ENCODE data around the gene RGL3.

GRCh38 chr19:11435057-11435832 lies 16.1 kb upstream of the RGL3 start, which contains the start of the genes ODAD3 and PRKCSH:
- TF ChIP-seq POLR2A (IDR thresholded peaks at IDR 0.05; ENCODE audit: low read depth, low read length) (peak; percentile 81), POLR2AphosphoS5 (IDR thresholded peaks at IDR 0.05; ENCODE audit: low read depth, low read length) (peak; percentile 84), TAF1 (IDR thresholded peaks at IDR 0.05; ENCODE audit: borderline replicate concordance, low read depth, low read length) (peak; percentile 42; the same call in 1 of the 2 replicates)
